Osteocyte (in vitro differentiated cells): Measurements from ENCODE around the gene MGAT3. TPM values are rescaled to one million over a fixed set of nuclear protein-coding genes. Genes with fewer than 3 reads are reported as not detected.

Experiments used
- DNase-seq: peaks from one replicate; pipeline ENCODE4 v3.0.0; 2021; ENCODE audit warnings: mixed read lengths; ENCODE audit not compliant: unreplicated experiment; ENCODE audit errors: extremely low spot score
- H3K27ac Mint-ChIP-seq: one replicate; pipeline ENCODE4 v1.8.0; 2021; ENCODE audit warnings: mild to moderate bottlenecking, mixed read lengths; ENCODE audit not compliant: unreplicated experiment
- H3K27me3 Mint-ChIP-seq: one replicate; pipeline ENCODE4 v1.8.0; 2021; ENCODE audit warnings: mixed read lengths; ENCODE audit not compliant: unreplicated experiment
- H3K36me3 Mint-ChIP-seq: one replicate; pipeline ENCODE4 v1.8.0; 2021; ENCODE audit warnings: mixed read lengths; ENCODE audit not compliant: unreplicated experiment
- H3K4me1 Mint-ChIP-seq: one replicate; pipeline ENCODE4 v1.8.0; 2021; ENCODE audit warnings: mixed read lengths; ENCODE audit not compliant: unreplicated experiment
- H3K4me3 Mint-ChIP-seq: one replicate; pipeline ENCODE4 v1.8.0; 2021; ENCODE audit warnings: mild to moderate bottlenecking, moderate library complexity, mixed read lengths; ENCODE audit not compliant: unreplicated experiment
- H3K9me3 Mint-ChIP-seq: one replicate; pipeline ENCODE4 v1.8.0; 2021; ENCODE audit warnings: mixed read lengths; ENCODE audit not compliant: unreplicated experiment
- total RNA-seq: library from RNA; stranded (reverse); gene quantifications from 2 replicates; pipeline ENCODE4 v1.2.1, GENCODE V29; 2021
- TF ChIP-seq, protein P1 (sequence below): fragments of 200-600 bp; sonication (generic); IDR thresholded peaks from 2 replicates; pipeline ENCODE4 v1.5.0; 2021; ENCODE audit warnings: antibody characterized with exemption, mild to moderate bottlenecking, moderate library complexity

The MGAT3 gene
- total RNA-seq, 1 donor from 2014 or later: 10.9 TPM

- Mint-ChIP-seq H3K27me3 (no peaks in the 10 kb centered on the region), H3K9me3 (no peaks in the 10 kb centered on the region), H3K36me3 (peaks cover 38% of the 10 kb centered on the region), H3K4me3 (peak overlapping the region; percentile 38), H3K27ac (peak overlapping the region; percentile 39), H3K4me1 (peaks cover 65% of the 10 kb centered on the region)
- TF ChIP-seq, protein P1, sequence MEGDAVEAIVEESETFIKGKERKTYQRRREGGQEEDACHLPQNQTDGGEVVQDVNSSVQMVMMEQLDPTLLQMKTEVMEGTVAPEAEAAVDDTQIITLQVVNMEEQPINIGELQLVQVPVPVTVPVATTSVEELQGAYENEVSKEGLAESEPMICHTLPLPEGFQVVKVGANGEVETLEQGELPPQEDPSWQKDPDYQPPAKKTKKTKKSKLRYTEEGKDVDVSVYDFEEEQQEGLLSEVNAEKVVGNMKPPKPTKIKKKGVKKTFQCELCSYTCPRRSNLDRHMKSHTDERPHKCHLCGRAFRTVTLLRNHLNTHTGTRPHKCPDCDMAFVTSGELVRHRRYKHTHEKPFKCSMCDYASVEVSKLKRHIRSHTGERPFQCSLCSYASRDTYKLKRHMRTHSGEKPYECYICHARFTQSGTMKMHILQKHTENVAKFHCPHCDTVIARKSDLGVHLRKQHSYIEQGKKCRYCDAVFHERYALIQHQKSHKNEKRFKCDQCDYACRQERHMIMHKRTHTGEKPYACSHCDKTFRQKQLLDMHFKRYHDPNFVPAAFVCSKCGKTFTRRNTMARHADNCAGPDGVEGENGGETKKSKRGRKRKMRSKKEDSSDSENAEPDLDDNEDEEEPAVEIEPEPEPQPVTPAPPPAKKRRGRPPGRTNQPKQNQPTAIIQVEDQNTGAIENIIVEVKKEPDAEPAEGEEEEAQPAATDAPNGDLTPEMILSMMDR: no peak
- no peak for DNase-seq
These were observed 67.4 kb downstream of the MGAT3 start for GRCh38 chr22:39524089-39524752.

- H3K27ac Mint-ChIP-seq: peak overlapping the region; percentile 76
- H3K4me1 Mint-ChIP-seq: peaks cover 70% of the 10 kb centered on the region
- H3K36me3 Mint-ChIP-seq: peaks cover 43% of the 10 kb centered on the region
- TF ChIP-seq, protein P1: no peak
- DNase-seq: no peak
- H3K27me3 Mint-ChIP-seq: no peaks in the 10 kb centered on the region
- no peaks in the 10 kb centered on the region for H3K9me3 Mint-ChIP-seq
- H3K4me3 Mint-ChIP-seq: no peak overlapping the region
These were observed 68.2 kb downstream of the MGAT3 start for GRCh38 chr22:39524753-39525657.

DNA sequence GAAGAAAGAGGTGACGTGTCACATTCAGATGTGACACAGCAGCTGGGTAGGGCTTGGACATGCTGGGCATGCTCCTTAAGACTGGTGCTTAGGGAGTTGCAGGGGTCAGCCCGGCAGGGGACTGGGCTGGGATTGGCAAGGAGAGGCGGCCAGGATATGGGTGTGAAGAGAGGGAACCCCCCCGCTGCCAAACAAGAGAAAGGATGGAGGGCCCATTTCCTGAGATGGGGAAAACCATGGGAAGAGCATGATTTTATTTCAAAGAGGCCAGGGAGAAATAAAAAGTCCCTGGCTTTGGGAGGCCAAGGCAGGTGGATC lies 68.8 kb downstream of the MGAT3 start:
- peaks cover 42% of the 10 kb centered on the region for H3K36me3 Mint-ChIP-seq
- DNase-seq: no peak
- TF ChIP-seq, protein P1: no peak
- H3K27me3 Mint-ChIP-seq: no peaks in the 10 kb centered on the region
- H3K9me3 Mint-ChIP-seq: no peaks in the 10 kb centered on the region
- peak overlapping the region; percentile 76 for H3K27ac Mint-ChIP-seq
- no peak overlapping the region for H3K4me3 Mint-ChIP-seq
- peaks cover 76% of the 10 kb centered on the region for H3K4me1 Mint-ChIP-seq

DNA sequence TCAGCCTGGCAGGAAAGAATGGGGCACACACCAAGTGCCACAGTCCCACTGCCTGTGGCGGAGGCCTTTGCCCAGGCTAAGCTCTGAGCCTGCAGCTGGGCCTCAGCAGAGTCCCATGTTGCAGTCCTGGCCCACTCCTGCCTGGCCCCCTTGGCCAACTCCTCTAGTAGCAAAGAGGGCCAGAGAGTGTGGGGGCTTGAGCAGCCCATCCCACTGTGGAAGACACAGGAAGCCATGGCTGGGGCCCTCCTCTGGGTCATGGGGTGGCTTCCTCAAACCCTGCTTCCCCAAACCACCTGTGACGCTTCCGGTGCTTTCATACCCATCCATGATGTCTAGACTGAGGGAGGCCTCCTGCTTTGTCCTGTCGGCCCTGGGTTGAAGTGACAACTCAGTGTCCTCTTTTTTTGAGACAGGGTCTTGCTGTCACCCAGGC lies 69.9 kb downstream of the MGAT3 start:
- H3K27me3 Mint-ChIP-seq: no peaks in the 10 kb centered on the region
- DNase-seq: no peak
- peaks cover 79% of the 10 kb centered on the region for H3K4me1 Mint-ChIP-seq
- H3K4me3 Mint-ChIP-seq: no peak overlapping the region
- TF ChIP-seq, protein P1: no peak
- H3K36me3 Mint-ChIP-seq: peaks cover 34% of the 10 kb centered on the region
- no peaks in the 10 kb centered on the region for H3K9me3 Mint-ChIP-seq
- peak overlapping the region; percentile 52 for H3K27ac Mint-ChIP-seq

DNA sequence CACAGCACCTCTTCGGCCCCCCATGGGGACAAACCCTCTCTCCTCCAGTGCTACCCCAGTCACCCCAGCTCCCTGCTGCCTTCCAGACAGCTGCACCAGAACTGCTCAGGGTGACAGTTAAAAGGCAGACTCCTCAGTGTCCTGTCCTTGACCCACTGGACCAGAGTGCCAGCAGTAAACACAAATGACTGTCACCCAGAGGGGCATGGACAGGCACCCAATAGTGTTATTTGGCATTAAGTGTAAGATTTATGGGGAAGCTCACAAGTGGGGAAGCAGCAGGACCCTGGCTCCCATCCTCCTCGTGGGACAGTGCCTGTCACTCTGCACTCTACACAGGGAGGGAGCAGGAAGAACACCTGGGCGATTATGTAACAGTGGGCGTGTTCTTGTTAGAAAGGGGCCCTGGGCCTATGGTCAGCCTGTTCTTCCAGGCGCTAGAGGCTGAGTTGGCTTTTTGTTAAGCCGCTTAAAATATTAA lies 70.7 kb downstream of the MGAT3 start:
- H3K4me3 Mint-ChIP-seq: no peak overlapping the region
- no peaks in the 10 kb centered on the region for H3K27me3 Mint-ChIP-seq
- H3K9me3 Mint-ChIP-seq: no peaks in the 10 kb centered on the region
- DNase-seq: no peak
- TF ChIP-seq, protein P1: no peak
- H3K36me3 Mint-ChIP-seq: peaks cover 26% of the 10 kb centered on the region
- H3K4me1 Mint-ChIP-seq: peaks cover 76% of the 10 kb centered on the region
- peak overlapping the region; percentile 81 for H3K27ac Mint-ChIP-seq
